Mesenchymal stem cell (in vitro differentiated cells and primary cell): Measurements from ENCODE around the gene PPP1R2.

ENCODE experiments used
- DNase-seq: peaks from one replicate; pipeline ENCODE4 v3.0.0-alpha.2; 2013
- H2AFZ ChIP-seq: one replicate; pipeline ENCODE4 v1.6.1; 2013; ENCODE audit warnings: low read depth, mild to moderate bottlenecking, control low read depth, inconsistent platforms, low read length, moderate library complexity
- H2AK5ac ChIP-seq: 2 replicates; pipeline ENCODE4 v1.6.1; 2013; ENCODE audit warnings: low read length, moderate library complexity, mild to moderate bottlenecking, inconsistent platforms; ENCODE audit not compliant: severe bottlenecking
- H2BK120ac ChIP-seq: one replicate; pipeline ENCODE4 v1.6.1; 2013; ENCODE audit warnings: low read depth, mild to moderate bottlenecking, inconsistent platforms, low read length, moderate library complexity
- H2BK12ac ChIP-seq, 2 experiments: one replicate each; pipeline ENCODE4 v1.6.1; 2013; ENCODE audit warnings: inconsistent platforms in 2 of 2, low read length in 2 of 2, mild to moderate bottlenecking in 2 of 2, moderate library complexity in 2 of 2, control low read depth in 1 of 2
- H2BK15ac ChIP-seq: one replicate; pipeline ENCODE4 v1.6.1; 2013; ENCODE audit warnings: mild to moderate bottlenecking, low read depth, inconsistent platforms; ENCODE audit not compliant: poor library complexity, severe bottlenecking
- H2BK5ac ChIP-seq: 2 replicates; pipeline ENCODE4 v1.6.1; 2013; ENCODE audit warnings: low read depth, mild to moderate bottlenecking, low read length, control low read depth, inconsistent platforms; ENCODE audit not compliant: poor library complexity, severe bottlenecking
- H3K14ac ChIP-seq, 2 experiments: one replicate each; pipeline ENCODE4 v1.6.1; 2013; ENCODE audit warnings: inconsistent platforms in 2 of 2, low read length in 2 of 2, control low read depth in 1 of 2, mild to moderate bottlenecking in 1 of 2, moderate library complexity in 1 of 2
- H3K18ac ChIP-seq, 2 experiments: one replicate each; pipeline ENCODE4 v1.6.1; 2013; ENCODE audit warnings: inconsistent platforms in 2 of 2, low read length in 2 of 2, control low read depth in 1 of 2, low read depth in 1 of 2, mild to moderate bottlenecking in 1 of 2
- H3K23ac ChIP-seq, 2 experiments: one replicate each; pipeline ENCODE4 v1.6.1; 2013; ENCODE audit warnings: inconsistent platforms in 2 of 2, low read length in 2 of 2, mild to moderate bottlenecking in 2 of 2, moderate library complexity in 2 of 2, control low read depth in 1 of 2
- H3K27ac ChIP-seq: 2 replicates; pipeline ENCODE4 v1.5.1; 2013; ENCODE audit warnings: mild to moderate bottlenecking, moderate library complexity, low read length, control low read depth, inconsistent platforms; ENCODE audit not compliant: poor library complexity, severe bottlenecking
- H3K27me3 ChIP-seq, 2 experiments: 2 replicates each; pipeline versions ENCODE4 v1.6.1 to v1.7.0; 2013; ENCODE audit warnings: low read length in 2 of 2, mild to moderate bottlenecking in 2 of 2, moderate library complexity in 2 of 2, control low read depth in 1 of 2, inconsistent platforms in 1 of 2; ENCODE audit not compliant: control insufficient read depth in 1 of 2, insufficient read depth in 1 of 2
- H3K36me3 ChIP-seq, 2 experiments: 2 replicates each; pipeline versions ENCODE4 v1.6.1 to v1.7.0; 2013; ENCODE audit warnings: low read length in 2 of 2, control low read depth in 1 of 2, inconsistent platforms in 1 of 2, low read depth in 1 of 2, mild to moderate bottlenecking in 1 of 2; ENCODE audit not compliant: insufficient read depth in 2 of 2, control insufficient read depth in 1 of 2
- H3K4ac ChIP-seq, 2 experiments: one replicate each; pipeline ENCODE4 v1.6.1; 2013; ENCODE audit warnings: inconsistent platforms in 2 of 2, low read length in 2 of 2, mild to moderate bottlenecking in 2 of 2, moderate library complexity in 2 of 2, control low read depth in 1 of 2, low read depth in 1 of 2
- H3K4me1 ChIP-seq: 2 replicates; pipeline ENCODE4 v1.6.1; 2013; ENCODE audit warnings: low read depth, low read length, control low read depth; ENCODE audit not compliant: control insufficient read depth, insufficient read depth
- H3K4me2 ChIP-seq: 2 replicates; pipeline ENCODE4 v1.6.1; 2013; ENCODE audit warnings: low read length, mild to moderate bottlenecking, inconsistent platforms; ENCODE audit not compliant: poor library complexity, severe bottlenecking
- H3K4me3 ChIP-seq, 2 experiments: 2 replicates each; pipeline versions ENCODE4 v1.5.1 to v1.7.0; 2013; ENCODE audit warnings: low read length in 2 of 2, mild to moderate bottlenecking in 2 of 2, control low read depth in 1 of 2, low read depth in 1 of 2; ENCODE audit not compliant: insufficient read depth in 1 of 2
- H3K79me1 ChIP-seq: replicated peaks from 2 replicates; pipeline ENCODE4 v1.6.1; 2013; ENCODE audit warnings: mild to moderate bottlenecking, control low read depth, low read length, inconsistent platforms; ENCODE audit not compliant: poor library complexity, severe bottlenecking
- H3K9ac ChIP-seq: 2 replicates; pipeline ENCODE4 v1.7.0; 2013; ENCODE audit warnings: mild to moderate bottlenecking, low read length, moderate library complexity
- H3K9me3 ChIP-seq: 2 replicates; pipeline ENCODE4 v1.7.0; 2013; ENCODE audit warnings: mild to moderate bottlenecking, low read length; ENCODE audit not compliant: control insufficient read depth
- H4K8ac ChIP-seq: one replicate; pipeline ENCODE4 v1.6.1; 2013; ENCODE audit warnings: inconsistent platforms, mild to moderate bottlenecking, low read length, moderate library complexity
- H4K91ac ChIP-seq: one replicate; pipeline ENCODE4 v1.6.1; 2013; ENCODE audit warnings: mild to moderate bottlenecking, low read length, inconsistent platforms
- WGBS: methylation state at CpG from one replicate; pipeline ENCODE4 v1.1.7; 2013; ENCODE audit warnings: mixed read lengths; 5-methylcytosine and 5-hydroxymethylcytosine counted together

Gene PPP1R2

GRCh38 chr3:195531683-195532082 is 11.4 kb downstream of the PPP1R2 start:
- H3K4me3 ChIP-seq: no peak overlapping the region
- H2BK12ac ChIP-seq: no peak overlapping the region
- no peaks in the 10 kb centered on the region for H3K9me3 ChIP-seq
- no peak overlapping the region for H3K18ac ChIP-seq
- H3K4me2 ChIP-seq: no peak overlapping the region
- H3K23ac ChIP-seq: no peak overlapping the region
- DNase-seq: no peak
- H2BK15ac ChIP-seq: no peak overlapping the region
- H3K9ac ChIP-seq: no peak overlapping the region
- H4K8ac ChIP-seq: no peak overlapping the region
- no peaks in the 10 kb centered on the region for H3K27me3 ChIP-seq
- H2AK5ac ChIP-seq: no peak overlapping the region
- no peak overlapping the region for H3K4ac ChIP-seq
- no peaks in the 10 kb centered on the region for H3K4me1 ChIP-seq
- no peak overlapping the region for H2BK120ac ChIP-seq
- no peak overlapping the region for H2AFZ ChIP-seq
- H3K36me3 ChIP-seq: peaks cover 0 to 8% of the 10 kb centered on the region in 2 experiments
- H3K79me1 ChIP-seq: peaks cover 30% of the 10 kb centered on the region
- no peak overlapping the region for H4K91ac ChIP-seq
- H3K14ac ChIP-seq: no peak overlapping the region
- 99% methylated on average over 4 of the region's 5 CpGs for WGBS
- no peak overlapping the region for H3K27ac ChIP-seq
- H2BK5ac ChIP-seq: no peak overlapping the region

- H2AK5ac ChIP-seq: no peak overlapping the region
- no peaks in the 10 kb centered on the region for H3K4me1 ChIP-seq
- peaks cover 17% of the 10 kb centered on the region for H3K79me1 ChIP-seq
- 100% methylated on average over 4 of the region's 4 CpGs for WGBS
- no peak overlapping the region for H3K4ac ChIP-seq
- no peak overlapping the region for H2BK5ac ChIP-seq
- no peak overlapping the region for H2BK12ac ChIP-seq
- no peak overlapping the region for H4K8ac ChIP-seq
- H3K23ac ChIP-seq: no peak overlapping the region
- DNase-seq: no peak
- no peak overlapping the region for H3K9ac ChIP-seq
- H4K91ac ChIP-seq: no peak overlapping the region
- H3K36me3 ChIP-seq: peaks cover 12 to 26% of the 10 kb centered on the region in 2 experiments
- H2BK120ac ChIP-seq: no peak overlapping the region
- H3K4me3 ChIP-seq: no peak overlapping the region
- H3K27ac ChIP-seq: no peak overlapping the region
- H3K4me2 ChIP-seq: no peak overlapping the region
- no peaks in the 10 kb centered on the region for H3K9me3 ChIP-seq
- no peak overlapping the region for H2BK15ac ChIP-seq
- H3K18ac ChIP-seq: no peak overlapping the region
- H3K14ac ChIP-seq: no peak overlapping the region
- no peaks in the 10 kb centered on the region for H3K27me3 ChIP-seq
- H2AFZ ChIP-seq: no peak overlapping the region
These were observed 16.6 kb downstream of the PPP1R2 start for GRCh38 chr3:195526492-195526891.

- Histone ChIP-seq H2BK12ac (peak overlapping the region in 1 of 2 experiments; percentile 39), H3K79me1 (peaks cover 23% of the 10 kb centered on the region), H4K8ac (no peak overlapping the region), H3K4me2 (no peak overlapping the region), H3K23ac (no peak overlapping the region), H2BK15ac (no peak overlapping the region), H3K4me3 (no peak overlapping the region), H3K36me3 (peaks cover 15 to 24% of the 10 kb centered on the region in 2 experiments), H3K9ac (no peak overlapping the region), H4K91ac (no peak overlapping the region), H2BK5ac (no peak overlapping the region), H3K18ac (peak overlapping the region in 1 of 2 experiments; percentile 33), H3K27ac (no peak overlapping the region), H3K4me1 (no peaks in the 10 kb centered on the region), H2AFZ (no peak overlapping the region), H3K4ac (no peak overlapping the region), H3K27me3 (no peaks in the 10 kb centered on the region), H2AK5ac (no peak overlapping the region), H2BK120ac (no peak overlapping the region), H3K14ac (no peak overlapping the region), H3K9me3 (no peaks in the 10 kb centered on the region)
- no peak for DNase-seq
- WGBS: 57% methylated on average over 13 of the region's 14 CpGs
These were observed 18.8 kb downstream of the PPP1R2 start for GRCh38 chr3:195524171-195524896.

- Histone ChIP-seq H3K4me1 (no peaks in the 10 kb centered on the region), H4K8ac (no peak overlapping the region), H2BK15ac (no peak overlapping the region), H3K23ac (no peak overlapping the region), H3K27me3 (no peaks in the 10 kb centered on the region), H3K36me3 (peaks cover 15 to 35% of the 10 kb centered on the region in 2 experiments), H3K4me3 (no peak overlapping the region), H2AFZ (no peak overlapping the region), H4K91ac (no peak overlapping the region), H3K4me2 (no peak overlapping the region), H2BK120ac (no peak overlapping the region), H3K4ac (no peak overlapping the region), H3K18ac (no peak overlapping the region), H3K14ac (no peak overlapping the region), H2BK12ac (no peak overlapping the region), H2AK5ac (no peak overlapping the region), H2BK5ac (no peak overlapping the region), H3K9ac (peak overlapping the region; percentile 61), H3K9me3 (no peaks in the 10 kb centered on the region), H3K79me1 (peaks cover 21% of the 10 kb centered on the region), H3K27ac (no peak overlapping the region)
- 93% methylated on average over 4 of the region's 6 CpGs for WGBS
- DNase-seq: peak; percentile 43
These were observed 20.7 kb downstream of the PPP1R2 start for GRCh38 chr3:195522254-195523023.
